Measurements from ENCODE around the gene SCIN. TPM values are rescaled to one million over a fixed set of nuclear protein-coding genes. Genes with fewer than 3 reads are reported as not detected.

The SCIN gene
- total RNA-seq, 2 donors from 2014 or later: 0.67 to 0.93 TPM

DNA sequence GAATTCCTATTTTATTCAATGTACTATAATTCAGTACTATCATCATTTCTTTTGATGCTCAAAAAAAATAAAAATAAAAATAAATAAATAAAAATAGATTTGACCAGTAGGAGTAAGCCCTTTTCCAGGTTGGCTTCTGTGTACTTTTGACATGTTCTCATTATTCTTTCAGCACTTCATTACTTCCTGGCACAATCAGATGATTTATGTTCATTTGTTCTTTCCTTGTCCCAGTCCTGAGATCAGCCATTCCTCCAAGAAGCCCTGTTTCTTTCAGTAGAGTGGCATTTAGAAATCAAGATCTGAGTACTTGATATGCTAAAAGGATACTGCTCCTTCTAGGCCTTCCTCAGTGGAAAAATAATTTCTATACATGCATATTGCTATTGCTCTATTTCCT is 137.8 kb downstream of the SCIN start:
- TF ChIP-seq, protein P1, sequence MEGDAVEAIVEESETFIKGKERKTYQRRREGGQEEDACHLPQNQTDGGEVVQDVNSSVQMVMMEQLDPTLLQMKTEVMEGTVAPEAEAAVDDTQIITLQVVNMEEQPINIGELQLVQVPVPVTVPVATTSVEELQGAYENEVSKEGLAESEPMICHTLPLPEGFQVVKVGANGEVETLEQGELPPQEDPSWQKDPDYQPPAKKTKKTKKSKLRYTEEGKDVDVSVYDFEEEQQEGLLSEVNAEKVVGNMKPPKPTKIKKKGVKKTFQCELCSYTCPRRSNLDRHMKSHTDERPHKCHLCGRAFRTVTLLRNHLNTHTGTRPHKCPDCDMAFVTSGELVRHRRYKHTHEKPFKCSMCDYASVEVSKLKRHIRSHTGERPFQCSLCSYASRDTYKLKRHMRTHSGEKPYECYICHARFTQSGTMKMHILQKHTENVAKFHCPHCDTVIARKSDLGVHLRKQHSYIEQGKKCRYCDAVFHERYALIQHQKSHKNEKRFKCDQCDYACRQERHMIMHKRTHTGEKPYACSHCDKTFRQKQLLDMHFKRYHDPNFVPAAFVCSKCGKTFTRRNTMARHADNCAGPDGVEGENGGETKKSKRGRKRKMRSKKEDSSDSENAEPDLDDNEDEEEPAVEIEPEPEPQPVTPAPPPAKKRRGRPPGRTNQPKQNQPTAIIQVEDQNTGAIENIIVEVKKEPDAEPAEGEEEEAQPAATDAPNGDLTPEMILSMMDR (IDR thresholded peaks at IDR 0.05): no peak
- H3K9me3 ChIP-seq: no peaks in the 10 kb centered on the region
- no peaks in the 10 kb centered on the region for H3K36me3 ChIP-seq
- no peak overlapping the region for H3K27ac ChIP-seq
- no peak for DNase-seq (ENCODE audit: low spot score)
- no peaks in the 10 kb centered on the region for H3K27me3 ChIP-seq
- H3K4me3 ChIP-seq: no peak overlapping the region
- H3K4me1 ChIP-seq: no peaks in the 10 kb centered on the region

Other genes starting within 250 kb of the SCIN start
- gene VWDE, start 166.9 kb upstream of the SCIN start, total RNA-seq: 10 to 100 TPM in 1 of 2 donors, 1 to 10 TPM in 1; 4.0 to 14.4 TPM
- gene ARL4A, start 116.9 kb downstream of the SCIN start, total RNA-seq: 10 to 100 TPM; 13.3 to 25.0 TPM

All from right atrium auricular region (tissue), 2 donors.